ENCODE data around the gene KLHDC9.
"Not testable (repeated sequence)": the region's sequence is repeated elsewhere in the genome, so short reads cannot be mapped to it uniquely, and the experiment has no call there.

Gene KLHDC9, protein sequence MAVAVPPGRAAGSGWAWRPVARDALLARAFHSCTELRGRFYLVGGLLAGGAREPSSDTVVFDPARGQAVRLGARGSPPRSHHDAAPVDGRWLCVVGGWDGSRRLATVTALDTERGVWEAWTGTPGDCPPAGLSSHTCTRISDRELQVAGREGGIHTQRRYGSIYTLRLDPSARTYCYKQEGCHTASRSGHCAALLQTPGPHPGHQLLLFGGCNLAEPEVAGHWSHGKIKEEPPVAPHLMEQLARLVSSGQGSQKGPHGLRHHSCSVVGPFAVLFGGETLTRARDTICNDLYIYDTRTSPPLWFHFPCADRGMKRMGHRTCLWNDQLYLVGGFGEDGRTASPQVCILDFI

DNA sequence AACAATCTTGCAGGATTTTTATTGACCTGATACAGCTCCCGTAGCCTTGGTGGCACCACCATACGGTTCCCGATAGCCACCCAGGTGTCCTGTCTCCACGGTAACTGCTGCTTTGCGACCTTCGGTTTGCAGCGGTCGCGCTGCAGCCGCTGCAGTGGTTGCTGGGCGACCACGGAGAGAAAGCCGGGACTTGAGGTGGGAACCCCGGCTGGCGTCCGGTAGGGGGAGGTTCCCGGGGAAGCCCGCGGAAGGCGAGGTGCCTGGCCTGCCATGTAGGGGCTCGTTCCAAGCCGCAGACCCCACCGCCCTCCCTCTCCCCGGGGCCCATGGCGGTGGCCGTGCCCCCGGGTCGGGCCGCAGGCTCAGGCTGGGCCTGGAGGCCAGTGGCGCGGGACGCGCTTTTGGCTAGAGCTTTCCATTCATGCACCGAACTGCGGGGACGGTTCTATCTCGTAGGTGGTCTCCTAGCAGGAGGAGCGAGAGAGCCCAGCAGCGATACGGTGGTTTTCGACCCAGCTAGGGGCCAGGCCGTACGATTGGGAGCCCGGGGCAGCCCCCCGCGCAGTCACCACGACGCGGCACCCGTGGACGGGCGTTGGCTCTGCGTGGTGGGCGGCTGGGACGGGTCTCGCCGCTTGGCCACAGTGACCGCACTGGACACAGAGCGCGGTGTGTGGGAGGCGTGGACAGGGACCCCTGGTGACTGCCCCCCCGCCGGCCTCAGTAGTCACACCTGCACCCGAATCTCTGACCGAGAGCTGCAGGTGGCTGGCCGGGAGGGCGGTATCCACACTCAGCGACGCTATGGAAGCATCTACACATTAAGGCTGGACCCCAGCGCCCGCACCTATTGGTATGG is at the start of gene KLHDC9:
KLHDC9 (plus strand) TSS at position 152 of the 859 bp plus-strand sequence; CDS start at position 327, 175 bp downstream.
- peak; percentile 77 for DNase-seq (ENCODE audit: low spot score)

DNA sequence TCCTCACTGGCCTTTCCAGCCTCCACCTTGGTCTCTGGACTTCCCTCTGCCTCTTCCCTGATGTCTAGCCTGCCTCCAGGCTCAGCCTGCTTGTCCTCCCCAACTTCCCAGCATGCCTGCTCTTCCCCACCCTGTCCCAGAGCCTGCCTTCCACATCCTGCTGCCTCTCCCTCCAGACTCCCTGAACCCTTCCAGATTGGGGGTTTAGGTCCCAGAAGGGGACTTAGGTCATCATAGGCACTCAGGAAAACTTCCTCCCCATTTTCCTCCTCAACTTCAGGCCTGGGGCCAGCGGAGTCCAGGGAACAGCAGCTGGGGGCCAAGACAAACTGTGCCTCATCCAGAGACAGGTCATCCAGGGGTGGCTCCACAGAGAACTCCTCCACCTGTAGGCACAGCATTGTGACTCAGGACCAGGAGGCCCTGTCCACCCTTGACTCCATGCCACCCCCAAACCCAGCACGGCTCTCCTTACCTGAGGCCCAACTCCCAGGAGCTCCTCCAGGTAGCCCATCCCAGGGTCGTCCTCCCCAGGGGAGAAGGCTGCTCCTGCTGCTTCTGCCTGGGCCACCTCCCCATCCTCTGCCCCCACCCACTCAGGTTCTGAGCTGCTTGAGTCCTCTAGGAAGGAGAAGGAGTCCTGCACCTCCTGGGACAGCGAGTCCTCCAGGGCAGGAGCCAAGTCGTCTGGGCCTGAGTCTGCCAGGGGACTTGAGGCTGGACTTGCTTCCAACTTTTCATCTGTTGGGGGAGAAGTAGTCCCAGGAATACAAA is 49.0 kb upstream of the KLHDC9 start:
- DNase-seq (ENCODE audit: low spot score) = no peak

DNA sequence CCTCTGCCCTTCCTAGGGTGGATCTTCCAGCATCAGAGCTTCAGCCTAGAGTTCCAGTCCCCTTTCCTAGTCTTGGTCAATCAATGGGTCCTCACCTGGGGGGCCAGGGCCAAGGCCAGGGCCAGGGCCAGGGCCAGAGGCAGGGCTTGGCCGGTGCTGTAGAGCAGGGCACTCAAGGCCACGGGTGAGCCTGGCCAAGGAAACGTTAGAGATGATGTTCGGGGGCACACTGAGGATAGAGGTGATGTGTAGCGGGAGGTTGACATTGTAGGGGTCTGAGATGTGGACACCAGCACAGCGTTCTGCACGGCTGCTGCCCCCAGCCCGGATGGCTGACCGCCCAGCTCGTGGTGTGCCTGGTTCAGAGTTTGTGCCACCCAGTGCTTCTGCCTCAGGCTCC is 46.9 kb upstream of the KLHDC9 start:
- no peak for DNase-seq (ENCODE audit: low spot score)

DNA sequence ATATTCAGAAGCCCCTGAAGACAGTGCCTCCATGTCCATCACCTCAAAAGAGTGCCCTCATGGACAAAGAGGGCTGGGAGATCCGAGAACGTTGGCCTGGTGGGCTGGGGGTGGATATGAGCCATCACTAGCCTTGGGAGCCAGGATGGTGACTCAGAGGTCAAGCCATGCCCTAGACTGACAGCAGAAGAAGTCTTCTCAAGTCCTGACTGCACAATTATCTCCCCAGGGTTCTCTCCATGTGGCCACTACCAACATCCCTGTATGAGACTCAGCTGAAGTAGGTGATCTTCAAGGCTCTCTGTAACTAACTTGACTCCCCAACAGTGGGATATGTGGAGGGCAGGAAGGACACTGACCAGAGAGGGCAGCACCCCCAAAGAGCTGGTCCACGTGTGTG is 45.3 kb upstream of the KLHDC9 start:
- no peak for DNase-seq (ENCODE audit: low spot score)

DNA sequence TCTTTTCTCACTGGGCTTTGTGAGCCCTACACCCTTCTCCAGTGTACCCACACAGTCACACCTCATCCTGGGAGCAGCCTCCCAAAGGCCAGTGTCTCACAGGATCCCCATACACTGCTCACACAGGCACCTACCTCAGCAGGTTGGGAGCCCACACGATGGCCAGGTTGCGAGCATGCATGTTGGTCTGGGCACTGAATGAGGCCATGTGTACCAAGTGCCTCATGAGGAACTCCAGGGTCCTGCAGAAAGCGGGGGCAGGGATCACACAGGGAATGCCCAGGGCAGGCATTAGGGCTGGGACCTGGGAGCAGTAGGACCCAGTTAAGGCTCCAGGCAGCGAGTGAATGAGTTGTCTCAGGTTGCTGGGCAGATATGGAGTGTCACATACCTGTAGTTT is 43.9 kb upstream of the KLHDC9 start:
- DNase-seq (ENCODE audit: low spot score) = no peak

DNA sequence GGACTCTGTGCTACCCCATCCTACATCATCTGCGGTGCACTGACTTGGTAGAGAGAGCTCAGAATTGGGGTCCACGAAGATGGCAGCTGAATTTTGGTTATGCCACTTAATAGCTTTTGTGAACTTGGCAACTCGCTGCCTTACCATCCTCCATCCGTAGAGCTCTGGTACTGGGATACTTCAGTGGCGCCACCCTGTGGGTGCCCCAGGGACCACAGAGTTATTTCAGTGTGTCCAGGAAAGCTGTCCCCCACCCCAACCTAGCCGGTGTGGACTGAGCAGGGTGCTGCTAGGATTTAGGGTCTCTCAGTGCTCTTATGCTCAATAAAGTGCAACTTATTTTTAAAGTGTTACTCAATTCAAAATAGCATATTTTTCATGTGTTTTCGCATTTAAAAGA is 43.4 kb upstream of the KLHDC9 start:
- no peak for DNase-seq (ENCODE audit: low spot score)

DNA sequence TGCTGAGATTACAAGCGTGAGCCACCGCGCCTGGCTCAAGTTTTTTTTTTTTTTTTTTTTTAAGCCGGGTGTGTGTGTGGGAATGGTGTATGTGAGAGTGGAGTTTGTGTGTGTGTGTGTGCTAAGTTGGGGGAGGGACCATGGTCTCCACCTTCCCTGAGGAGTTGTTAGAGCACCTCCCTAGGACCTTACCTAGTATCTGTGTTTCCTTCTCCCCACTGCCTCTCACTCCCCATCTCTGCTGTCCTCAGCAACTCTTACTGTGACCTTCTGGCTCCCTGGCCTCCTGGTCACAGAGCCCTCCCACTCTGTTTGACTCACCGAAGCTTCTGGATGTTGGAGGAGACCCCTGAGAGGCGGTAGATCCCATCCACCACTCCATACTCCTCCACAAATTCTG is 38.9 kb upstream of the KLHDC9 start:
- DNase-seq (ENCODE audit: low spot score) = no peak

DNA sequence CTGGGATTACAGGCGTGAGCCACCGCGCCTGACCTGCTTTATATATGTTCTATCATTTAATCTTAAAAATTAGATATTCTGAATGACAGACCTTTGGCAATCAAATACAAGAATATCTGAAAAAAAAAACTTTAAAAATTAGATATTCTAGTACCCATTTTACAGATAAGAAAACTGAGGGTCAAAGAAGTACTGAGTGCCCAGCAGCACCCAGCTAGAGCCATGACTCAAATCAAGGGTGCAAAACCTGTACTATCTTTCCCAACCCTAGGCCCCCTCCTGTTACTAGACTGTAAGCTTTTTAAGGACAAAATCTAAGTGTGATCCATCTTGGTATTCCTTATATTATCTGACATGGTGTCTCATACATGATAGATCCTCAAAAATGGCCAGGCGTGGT is 36.7 kb upstream of the KLHDC9 start:
- no peak for DNase-seq (ENCODE audit: low spot score)

DNA sequence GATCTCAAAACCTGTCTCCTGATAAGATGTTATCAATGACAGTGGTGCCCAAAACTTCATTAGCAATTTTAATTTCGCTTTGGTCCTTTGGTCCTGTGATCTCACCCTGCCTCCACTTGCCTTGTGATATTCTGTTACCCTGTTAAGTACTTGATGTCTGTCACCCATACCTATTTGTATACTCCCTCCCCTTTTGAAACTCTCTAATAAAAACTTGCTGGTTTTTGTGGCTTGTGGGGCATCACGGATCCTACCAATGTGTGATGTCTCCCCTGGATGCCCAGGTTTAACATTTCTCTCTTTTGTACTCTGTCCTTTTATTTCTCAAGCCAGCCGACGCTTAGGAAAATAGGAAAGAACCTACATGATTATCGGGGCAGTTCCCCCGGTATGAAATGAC is 34.2 kb upstream of the KLHDC9 start:
- DNase-seq (ENCODE audit: low spot score) = not testable (repeated sequence)

DNA sequence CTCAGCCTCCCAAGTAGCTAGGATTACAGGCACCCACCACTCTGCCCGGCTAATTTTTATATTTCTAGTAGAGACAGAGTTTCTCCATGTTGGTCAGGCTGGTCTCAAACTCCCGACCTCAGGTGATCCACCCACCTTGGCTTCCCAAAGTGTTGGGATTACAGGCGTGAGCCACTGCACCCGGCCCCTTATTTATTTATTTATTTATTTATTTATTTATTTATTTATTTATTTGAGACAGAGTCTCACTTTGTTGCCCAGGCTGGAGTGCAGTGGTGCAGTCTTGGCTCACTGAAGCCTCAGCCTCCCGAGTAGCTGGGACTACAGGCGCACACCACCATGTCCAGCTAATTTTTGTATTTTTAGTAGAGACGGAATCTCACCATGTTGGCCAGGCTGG is 32.5 kb upstream of the KLHDC9 start:
- DNase-seq (ENCODE audit: low spot score) = not testable (repeated sequence)

DNA sequence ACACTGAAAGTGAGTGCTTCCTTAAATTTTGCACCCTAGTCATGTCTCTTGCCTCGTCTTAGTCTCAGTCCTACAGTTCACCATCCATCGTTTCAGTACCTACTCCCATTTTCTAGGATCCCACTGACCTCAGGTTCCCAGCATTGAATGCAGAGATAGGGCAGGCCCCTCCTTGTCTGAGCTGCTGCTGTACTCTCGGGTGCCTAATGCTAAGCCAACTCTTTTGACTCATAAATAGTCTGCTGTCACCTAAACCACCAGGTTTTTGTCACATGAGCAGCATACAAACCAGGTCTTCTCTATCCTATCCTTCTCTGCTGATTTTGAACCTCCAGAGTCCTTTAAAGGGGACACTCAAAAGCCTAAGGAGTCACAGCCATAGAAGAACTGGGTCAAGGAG is 31.5 kb upstream of the KLHDC9 start:
- no peak for DNase-seq (ENCODE audit: low spot score)

DNA sequence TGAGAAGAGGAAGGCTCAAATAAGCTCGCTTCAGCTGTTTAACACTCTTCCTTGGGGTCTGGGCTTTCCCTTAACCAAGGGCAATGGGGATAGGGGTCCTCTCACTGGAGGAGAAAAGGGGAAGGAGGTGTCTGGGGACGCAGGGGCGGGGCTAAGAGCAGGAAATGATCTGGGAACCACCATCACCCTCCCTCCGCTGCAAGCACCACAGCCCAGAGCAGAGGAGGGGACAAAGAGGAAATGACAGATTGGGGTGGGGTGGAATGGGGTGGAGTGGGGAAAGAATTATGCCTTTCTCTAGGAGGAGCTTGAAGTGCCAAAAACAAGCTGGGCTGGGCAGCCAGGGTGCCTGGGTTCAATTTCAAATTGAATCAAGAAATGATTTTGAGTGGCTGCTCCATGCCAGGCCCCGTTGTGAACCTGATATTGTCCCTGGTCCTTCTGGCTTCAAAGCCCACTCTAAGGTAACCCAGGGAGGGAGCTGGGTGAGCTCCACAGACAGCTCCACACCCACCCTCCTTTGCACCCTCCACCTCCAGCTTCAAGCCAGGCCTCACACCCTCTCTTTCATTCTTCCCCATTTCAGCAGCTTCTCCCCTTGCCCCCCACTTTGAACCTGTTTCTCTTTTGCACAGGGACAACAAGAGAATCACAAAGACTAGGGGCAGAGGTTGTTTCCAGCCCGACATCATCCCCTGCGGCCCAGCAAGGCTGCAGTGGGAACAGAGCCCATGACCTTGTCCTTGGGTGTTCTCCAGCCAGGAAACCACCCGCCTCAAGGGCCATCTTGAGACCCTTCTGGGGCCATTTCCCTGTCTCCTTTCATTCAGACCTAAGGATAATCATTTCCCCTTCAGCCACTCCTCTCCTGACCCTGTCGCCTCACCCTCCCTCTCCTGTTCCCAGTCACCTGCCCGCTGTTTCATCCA is 29.6 kb upstream of the KLHDC9 start:
- DNase-seq (ENCODE audit: low spot score) = peak; percentile 84

DNA sequence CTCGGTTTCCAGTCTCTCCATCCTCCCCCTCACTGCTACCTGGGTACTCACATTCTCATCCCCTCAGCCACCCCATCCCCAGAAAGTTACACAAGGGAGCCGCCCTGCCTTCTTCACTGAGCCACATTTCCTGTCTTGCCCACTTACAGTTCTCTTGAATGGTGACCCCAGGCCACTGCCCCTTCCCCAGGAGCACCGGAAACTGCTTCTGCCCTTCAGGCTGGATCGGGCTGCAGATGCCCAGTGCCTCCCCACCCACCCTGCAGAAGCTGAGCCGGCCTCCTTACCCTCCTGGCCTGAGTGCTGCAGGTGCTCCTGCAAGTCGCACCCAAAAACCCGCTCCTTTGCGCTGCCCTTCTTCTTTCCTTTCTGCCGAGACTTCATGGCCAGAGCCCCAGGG is 28.9 kb upstream of the KLHDC9 start:
- DNase-seq (ENCODE audit: low spot score) = no peak

DNA sequence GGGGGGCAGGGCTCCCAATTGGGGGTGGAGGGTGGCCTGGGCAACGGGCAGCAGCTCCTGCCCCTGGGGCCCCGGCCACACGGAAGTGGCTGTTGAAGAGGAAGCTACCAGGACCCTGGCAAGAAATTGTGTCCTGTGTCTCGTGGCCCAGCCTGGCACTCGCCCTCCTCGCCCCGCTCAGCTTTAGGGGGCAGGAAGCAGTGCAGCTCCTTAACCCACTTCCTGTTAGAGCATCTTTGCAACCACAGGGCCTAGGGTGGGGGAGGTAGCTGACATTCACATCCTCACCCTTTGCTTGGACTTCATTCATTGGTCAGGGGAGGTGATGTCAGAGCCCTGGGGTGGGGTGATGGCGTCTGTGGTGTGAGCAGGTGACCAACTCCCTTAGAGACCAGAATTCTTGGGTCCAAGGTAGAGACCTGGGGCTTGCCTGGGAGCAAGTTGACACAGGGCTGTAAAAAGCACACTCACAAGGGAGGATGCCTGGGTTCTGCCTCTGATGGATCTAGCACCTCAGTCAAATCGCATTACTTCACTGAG is 28.4 kb upstream of the KLHDC9 start, which contains the start of gene ARHGAP30:
ARHGAP30 (minus strand) TSS at position 161 of the 540 bp plus-strand sequence. CDS start 267 bp downstream, outside the sequence.
- peak; percentile 91 for DNase-seq (ENCODE audit: low spot score)

DNA sequence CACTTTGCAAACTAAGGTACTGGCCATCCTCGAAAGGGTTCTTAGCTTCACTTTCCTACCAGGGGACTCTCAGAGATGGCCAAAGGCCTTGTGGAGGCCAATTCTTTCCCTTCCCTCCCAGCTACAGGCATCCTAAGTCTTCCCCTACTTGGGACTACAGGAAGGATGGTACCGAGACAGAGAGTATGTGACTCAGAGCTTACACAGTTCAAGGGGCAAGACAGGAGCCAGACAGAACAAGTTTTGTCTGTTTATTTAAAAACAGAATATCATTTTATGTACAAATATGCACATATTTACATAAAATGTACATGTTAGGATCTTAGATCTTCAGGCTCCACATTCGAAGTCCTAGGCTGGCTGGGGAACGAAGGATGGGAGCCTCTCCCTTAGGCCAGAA is 27.4 kb upstream of the KLHDC9 start:
- no peak for DNase-seq (ENCODE audit: low spot score)

DNA sequence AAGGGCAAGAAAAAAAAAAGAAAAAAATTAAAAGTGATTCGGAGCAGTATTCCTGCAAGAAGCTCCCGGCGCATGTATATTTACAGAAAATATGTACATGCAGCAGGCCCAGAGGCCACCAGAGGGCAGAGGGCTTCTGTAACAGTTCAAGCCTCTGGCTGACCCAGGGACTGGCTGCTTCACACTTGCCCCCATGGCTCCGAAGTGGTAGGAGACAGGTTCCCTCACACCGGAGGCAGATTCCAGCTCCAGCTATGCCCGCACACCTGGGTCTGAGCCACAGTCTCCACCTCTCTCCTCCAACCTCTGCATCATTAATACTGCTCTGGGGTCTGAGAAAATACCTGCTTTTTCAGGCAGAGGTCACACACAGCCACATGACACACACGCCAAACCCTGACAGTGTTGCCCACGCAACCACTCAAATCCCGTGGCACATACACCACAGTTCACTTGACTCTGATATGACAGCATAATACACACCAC is 26.2 kb upstream of the KLHDC9 start:
- DNase-seq (ENCODE audit: low spot score) = peak; percentile 62

DNA sequence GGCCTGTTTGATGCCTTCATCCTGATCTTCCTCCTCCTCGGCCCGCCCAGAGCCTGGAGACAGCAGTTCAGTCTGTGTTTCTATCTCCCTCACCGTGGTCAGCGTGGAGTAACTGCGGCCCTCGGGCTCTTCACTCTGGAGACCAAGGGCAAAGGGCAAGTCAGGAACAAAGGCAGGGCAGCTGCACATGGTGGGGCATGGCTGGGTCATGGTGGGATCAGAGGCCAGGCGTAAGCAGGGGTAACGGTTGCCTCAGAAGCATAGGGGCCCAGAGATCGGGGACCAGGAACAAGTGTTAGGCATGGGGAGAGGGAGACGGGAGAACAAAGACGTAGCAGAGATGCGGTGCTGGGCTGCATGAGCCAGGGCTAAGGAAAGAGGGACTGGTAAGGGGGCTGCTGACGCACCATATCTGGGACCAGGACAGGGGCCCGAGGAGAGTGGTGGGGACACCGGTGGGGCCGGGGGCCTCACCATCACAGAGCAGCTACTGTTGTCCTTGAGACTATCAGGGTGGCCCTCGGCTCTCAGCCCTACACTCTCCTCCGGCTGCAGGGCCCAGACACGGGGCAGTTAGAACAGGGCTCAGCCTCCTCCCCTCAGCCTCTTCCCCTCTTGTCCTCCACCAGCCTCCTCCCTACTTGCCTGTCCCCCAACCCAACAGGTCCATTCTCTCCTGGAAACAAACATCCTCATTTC is 25.3 kb upstream of the KLHDC9 start:
- DNase-seq (ENCODE audit: low spot score) = no peak

DNA sequence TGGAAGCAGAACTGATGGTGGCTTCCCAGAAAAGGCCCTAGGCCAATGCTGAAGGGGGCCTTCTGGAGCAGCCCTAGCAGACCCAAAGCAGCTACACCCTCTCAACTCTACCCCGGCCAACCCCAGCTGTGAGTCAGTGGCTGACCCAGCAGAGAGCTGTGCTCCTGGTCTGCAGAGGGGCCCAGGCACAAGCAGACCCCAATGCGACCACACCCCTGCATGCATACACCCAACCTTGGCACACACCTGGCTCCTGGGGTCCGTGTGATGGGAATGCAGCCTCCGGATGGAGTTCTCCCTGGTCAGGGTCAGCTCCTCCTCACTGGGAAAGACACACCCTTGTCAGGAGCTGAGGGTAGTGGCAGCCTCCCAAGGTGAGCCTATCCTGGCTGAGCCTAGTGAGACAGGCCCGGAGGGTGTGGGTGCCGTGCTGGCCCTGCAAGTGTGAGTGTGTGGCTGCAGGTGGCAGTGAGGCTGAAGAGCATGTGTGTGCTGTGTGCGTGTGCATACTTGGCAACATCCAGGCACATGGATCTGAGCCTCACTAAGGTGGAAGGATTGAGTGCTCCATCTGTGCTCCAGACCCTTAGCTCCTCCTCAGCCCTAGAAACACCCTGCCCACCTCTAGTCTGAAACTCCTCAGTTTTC is 24.6 kb upstream of the KLHDC9 start:
- no peak for DNase-seq (ENCODE audit: low spot score)

DNA sequence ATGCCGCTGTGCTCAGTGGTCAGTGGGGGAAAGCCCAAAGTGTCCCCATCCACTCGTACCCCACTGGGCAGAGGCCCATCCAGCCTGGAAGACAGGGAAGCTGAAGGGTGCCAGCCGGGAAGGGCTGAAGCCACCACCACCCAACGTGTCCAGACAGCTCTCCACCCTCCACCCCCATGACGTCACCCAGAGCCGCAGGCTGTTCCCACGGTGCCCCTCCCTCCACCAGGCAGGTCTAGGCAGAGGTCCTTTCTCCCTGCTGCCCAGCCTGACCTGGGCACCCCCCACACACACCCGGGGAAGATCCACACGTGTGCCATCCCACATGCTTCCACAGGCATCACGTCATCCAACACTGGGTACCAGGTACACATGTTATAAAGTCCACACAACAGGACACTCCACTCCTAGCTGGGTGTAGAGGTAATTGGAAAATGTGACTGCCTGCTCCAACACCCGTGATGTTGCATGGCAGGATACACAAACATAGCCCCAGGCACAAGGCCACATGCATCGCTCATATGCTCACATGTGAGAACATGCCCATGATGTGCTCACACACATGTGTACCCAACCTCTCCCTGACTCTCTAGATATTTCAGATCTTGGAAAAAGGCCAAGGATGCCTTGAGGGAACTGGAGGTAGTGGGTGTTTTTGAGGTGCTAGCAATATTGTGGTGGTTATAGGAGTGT is 23.3 kb upstream of the KLHDC9 start:
- no peak for DNase-seq (ENCODE audit: low spot score)
